Left lung (tissue), 10 donors: Measurements from ENCODE around the gene BTBD9. TPM values are rescaled to one million over a fixed set of nuclear protein-coding genes. Genes with fewer than 3 reads are reported as not detected.

Experiments used
- ATAC-seq: fragments of 200-7000 bp; cut with Tn5 transposase; one replicate; pipeline ENCODE4 v1.9.1; 2020; ENCODE audit warnings: moderate library complexity
- DNase-seq, 4 donors: peaks; one replicate each; pipeline ENCODE4 v3.0.0-alpha.2; 2013 to 2020
- H3K27ac ChIP-seq, 2 donors: fragments of 200-600 bp; sonication (generic) in 1 of 2; one replicate each; pipeline versions ENCODE4 v1.5.0 to v1.8.0; 2020 to 2021
- H3K27me3 ChIP-seq, 2 donors: fragments of 200-600 bp; sonication (generic) in 1 of 2; one replicate each; pipeline versions ENCODE4 v1.5.0 to v1.8.0; 2020 to 2021
- H3K36me3 ChIP-seq, 2 donors: fragments of 200-600 bp; sonication (generic) in 1 of 2; one replicate each; pipeline versions ENCODE4 v1.5.0 to v1.8.0; 2020 to 2021
- H3K4me1 ChIP-seq, 2 donors: fragments of 200-600 bp; one replicate each; pipeline ENCODE4 v1.8.0; 2021
- H3K4me3 ChIP-seq, 2 donors: fragments of 200-600 bp; sonication (generic) in 1 of 2; one replicate each; pipeline versions ENCODE4 v1.5.0 to v1.8.0; 2020 to 2021; ENCODE audit warnings: mild to moderate bottlenecking in 1 of 2
- H3K9me3 ChIP-seq, 2 donors: fragments of 200-600 bp; sonication (generic) in 1 of 2; one replicate each; pipeline versions ENCODE4 v1.5.0 to v1.8.0; 2020 to 2021
- intact Hi-C, 2 donors: fragments of 100-400 bp; cut with DNase I; formaldehyde crosslinking; loops; one replicate each; pipeline versions ENCODE4 v1.11.2 to v1.14.2; 2022
- polyA plus RNA-seq, 6 donors: library from polyadenylated mRNA; unstranded; fragments of 120-200 nt; gene quantifications; one replicate each; pipeline ENCODE4 v1.2.1, GENCODE V29; 2013; ENCODE audit not compliant: insufficient read length in 6 of 6
- total RNA-seq, 2 donors: library from RNA; stranded (reverse); fragmentation: NEBNext Ultra II Directional; extraction: Animal tissue kit (Norgen Biotek cat#: 25700); gene quantifications; one replicate each; pipeline ENCODE4 v1.2.1, GENCODE V29; 2021
- TF ChIP-seq, protein P1 (sequence below), 2 donors: fragments of 200-600 bp; sonication (generic) in 1 of 2; IDR thresholded peaks; one replicate each; pipeline versions ENCODE4 v1.5.0 to v1.8.0; 2021; ENCODE audit warnings: antibody characterized with exemption in 2 of 2
- donor health status: DM: no; HTN: yes; CAD: no.
- donor health status: DM: no; HTN: no; CAD: no.

Gene BTBD9
- total and polyA plus RNA-seq, 8 donors = 14.2 to 44.0 (median 16.0) TPM

DNA sequence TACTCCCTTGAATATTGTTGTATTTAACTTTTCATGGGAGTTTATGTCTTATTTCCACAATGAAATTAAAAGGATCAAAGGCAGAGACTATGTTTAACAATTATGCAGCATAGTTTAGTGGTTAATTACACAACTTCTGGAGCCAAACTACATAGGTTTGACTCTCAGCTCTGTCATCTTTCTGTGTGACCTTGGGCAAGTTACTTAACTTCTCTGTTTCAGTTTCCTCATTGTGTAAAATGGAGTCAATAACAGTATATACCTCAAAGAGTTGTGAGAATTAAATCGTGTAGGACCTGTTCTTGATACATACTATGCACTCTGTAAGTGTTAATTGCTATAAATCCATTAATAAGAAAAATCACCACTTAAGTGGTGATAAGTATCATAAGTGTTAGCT is 48.3 kb downstream of the BTBD9 start:
- ATAC-seq (no peak), DNase-seq (no peak)
- H3K4me1 ChIP-seq = no peaks in the 10 kb centered on the region
- TF ChIP-seq, protein P1, sequence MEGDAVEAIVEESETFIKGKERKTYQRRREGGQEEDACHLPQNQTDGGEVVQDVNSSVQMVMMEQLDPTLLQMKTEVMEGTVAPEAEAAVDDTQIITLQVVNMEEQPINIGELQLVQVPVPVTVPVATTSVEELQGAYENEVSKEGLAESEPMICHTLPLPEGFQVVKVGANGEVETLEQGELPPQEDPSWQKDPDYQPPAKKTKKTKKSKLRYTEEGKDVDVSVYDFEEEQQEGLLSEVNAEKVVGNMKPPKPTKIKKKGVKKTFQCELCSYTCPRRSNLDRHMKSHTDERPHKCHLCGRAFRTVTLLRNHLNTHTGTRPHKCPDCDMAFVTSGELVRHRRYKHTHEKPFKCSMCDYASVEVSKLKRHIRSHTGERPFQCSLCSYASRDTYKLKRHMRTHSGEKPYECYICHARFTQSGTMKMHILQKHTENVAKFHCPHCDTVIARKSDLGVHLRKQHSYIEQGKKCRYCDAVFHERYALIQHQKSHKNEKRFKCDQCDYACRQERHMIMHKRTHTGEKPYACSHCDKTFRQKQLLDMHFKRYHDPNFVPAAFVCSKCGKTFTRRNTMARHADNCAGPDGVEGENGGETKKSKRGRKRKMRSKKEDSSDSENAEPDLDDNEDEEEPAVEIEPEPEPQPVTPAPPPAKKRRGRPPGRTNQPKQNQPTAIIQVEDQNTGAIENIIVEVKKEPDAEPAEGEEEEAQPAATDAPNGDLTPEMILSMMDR (IDR thresholded peaks at IDR 0.05) = no peak
- H3K27me3 ChIP-seq = no peaks in the 10 kb centered on the region
- intact Hi-C loops = no loop called here
- H3K9me3 ChIP-seq = no peaks in the 10 kb centered on the region
- H3K4me3 ChIP-seq = no peak overlapping the region
- peaks cover 0 to 30% of the 10 kb centered on the region in 2 donors for H3K36me3 ChIP-seq
- H3K27ac ChIP-seq = no peak overlapping the region

DNA sequence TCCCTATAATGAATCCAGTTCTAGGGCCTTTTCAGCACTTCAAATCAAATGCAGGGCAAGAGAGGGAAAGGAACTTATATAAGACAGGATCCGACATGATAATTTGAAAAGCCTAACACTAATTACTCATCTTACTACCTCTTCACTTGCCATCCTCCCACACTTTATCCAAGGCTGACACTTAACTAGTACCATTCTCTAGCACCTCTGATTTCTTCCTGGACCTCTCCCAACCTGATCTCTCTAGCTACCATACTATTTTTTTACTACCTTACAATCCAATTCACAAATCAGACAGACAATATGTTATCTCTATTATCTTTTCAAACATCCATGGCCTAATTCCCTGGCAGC is 50.4 kb downstream of the BTBD9 start:
- no peak for ATAC-seq
- H3K27ac ChIP-seq = no peak overlapping the region
- no peaks in the 10 kb centered on the region for H3K4me1 ChIP-seq
- no peaks in the 10 kb centered on the region for H3K27me3 ChIP-seq
- TF ChIP-seq, protein P1 (IDR thresholded peaks at IDR 0.05) = no peak
- no peaks in the 10 kb centered on the region for H3K9me3 ChIP-seq
- peaks cover 0 to 30% of the 10 kb centered on the region in 2 donors for H3K36me3 ChIP-seq
- no peak for DNase-seq
- no peak overlapping the region for H3K4me3 ChIP-seq
- intact Hi-C loops = no loop called here

DNA sequence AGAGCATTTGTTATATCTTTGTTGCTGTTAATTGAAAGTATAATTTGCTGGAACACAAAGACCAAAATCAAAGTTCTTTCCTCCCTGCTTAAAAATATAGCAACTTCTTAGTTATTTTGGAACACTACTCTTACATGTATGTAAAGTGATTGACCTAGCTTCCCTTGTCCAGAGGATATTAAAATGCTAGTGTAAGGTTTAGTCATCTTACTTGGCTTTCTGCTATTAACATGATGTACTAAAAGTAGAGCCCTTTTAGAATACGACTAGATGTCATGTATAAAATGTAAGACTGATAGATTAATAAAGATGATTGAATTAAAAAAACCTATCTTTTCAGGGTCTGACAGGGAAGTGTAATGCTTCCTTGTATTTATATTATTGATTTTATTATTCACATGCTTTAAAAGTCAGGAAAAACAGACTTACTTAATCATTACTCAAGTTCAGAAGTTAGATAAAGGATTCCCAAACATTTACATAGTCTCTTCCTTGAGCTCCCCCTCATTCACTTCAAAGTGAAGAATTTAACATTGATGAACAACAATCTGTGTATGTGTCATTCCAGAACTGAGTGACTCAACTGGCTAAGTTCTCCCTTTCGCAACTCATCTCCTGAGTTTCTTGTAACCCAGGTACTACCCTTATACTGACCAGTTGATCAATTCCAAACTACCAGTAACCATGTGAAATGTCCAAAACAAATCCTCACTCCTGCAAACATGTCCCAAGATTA is 50.9 kb downstream of the BTBD9 start:
- ATAC-seq (peak; percentile 41), DNase-seq (no peak)
- Histone ChIP-seq H3K9me3 (no peaks in the 10 kb centered on the region), H3K4me1 (no peaks in the 10 kb centered on the region), H3K27ac (no peak overlapping the region), H3K36me3 (peaks cover 0 to 30% of the 10 kb centered on the region in 2 donors), H3K27me3 (no peaks in the 10 kb centered on the region), H3K4me3 (no peak overlapping the region)
- intact Hi-C loops = no loop called here
- TF ChIP-seq, protein P1 (IDR thresholded peaks at IDR 0.05) = no peak

DNA sequence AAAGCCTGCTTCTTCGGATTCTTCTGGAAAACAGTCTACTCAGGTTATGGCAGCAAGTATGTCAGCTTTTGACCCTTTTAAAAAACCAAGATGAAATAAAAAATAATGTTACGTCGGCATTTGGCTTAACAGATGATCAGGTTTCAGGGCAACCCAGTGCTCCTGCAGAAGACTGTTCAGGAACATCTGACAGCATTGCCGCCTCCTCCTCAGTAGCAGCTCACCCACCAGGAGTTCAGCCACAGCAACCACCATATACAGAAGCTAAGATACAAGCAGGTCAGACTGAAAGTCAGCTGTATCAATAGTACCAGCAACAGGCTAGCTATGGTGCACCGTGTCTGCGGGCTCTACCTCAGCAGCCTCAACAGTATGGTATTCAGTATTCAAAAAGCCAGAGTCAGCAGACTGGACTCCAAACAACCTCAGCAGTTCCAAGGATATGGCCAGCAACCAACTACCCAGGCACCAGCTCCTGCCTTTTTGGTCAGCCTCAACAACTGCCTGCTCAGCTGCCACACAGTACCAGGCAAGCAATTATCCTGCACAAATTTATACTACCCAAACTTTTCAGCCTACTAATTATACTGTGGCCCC is 51.9 kb downstream of the BTBD9 start:
- Histone ChIP-seq H3K9me3 (no peaks in the 10 kb centered on the region), H3K36me3 (peaks cover 0 to 27% of the 10 kb centered on the region in 2 donors), H3K4me1 (no peaks in the 10 kb centered on the region), H3K4me3 (no peak overlapping the region), H3K27ac (no peak overlapping the region), H3K27me3 (no peaks in the 10 kb centered on the region)
- DNase-seq = no peak
- TF ChIP-seq, protein P1 (IDR thresholded peaks at IDR 0.05) = no peak
- intact Hi-C loops = no loop called here
- no peak for ATAC-seq

DNA sequence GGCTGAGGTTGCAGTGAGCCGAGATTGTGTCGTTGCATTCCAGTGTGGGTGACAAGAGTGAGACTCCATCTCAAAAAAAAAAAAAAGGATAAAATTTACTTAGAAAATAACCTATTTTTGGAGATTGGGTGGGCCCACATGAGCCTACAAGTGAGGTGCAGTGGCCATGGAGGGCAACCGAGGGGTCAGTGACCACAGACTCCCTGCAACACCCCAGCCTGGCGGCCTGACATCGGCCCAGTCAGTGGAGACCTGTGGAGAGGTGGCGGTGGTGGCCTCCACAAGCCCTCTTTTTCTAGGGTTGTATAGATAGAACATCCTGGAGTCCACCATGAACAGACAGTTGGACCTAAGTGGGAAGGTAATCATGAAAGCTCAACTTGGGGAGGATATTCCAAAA is 52.7 kb downstream of the BTBD9 start:
- ATAC-seq (no peak), DNase-seq (no peak)
- Histone ChIP-seq H3K36me3 (peaks cover 0 to 19% of the 10 kb centered on the region in 2 donors), H3K27ac (no peak overlapping the region), H3K4me3 (no peak overlapping the region), H3K27me3 (no peaks in the 10 kb centered on the region), H3K9me3 (no peaks in the 10 kb centered on the region), H3K4me1 (no peaks in the 10 kb centered on the region)
- intact Hi-C loops = no loop called here
- TF ChIP-seq, protein P1 (IDR thresholded peaks at IDR 0.05) = no peak
